Measurements from ENCODE around the gene MARK3.
"Not testable (repeated sequence)": the region's sequence is repeated elsewhere in the genome, so short reads cannot be mapped to it uniquely, and the experiment has no call there.

The MARK3 gene

GRCh38 chr14:103385152-103385928, at the start of gene MARK3:
TSS of gene MARK3 (plus strand) at chr14:103385415. CDS start at chr14:103386030, 615 bp downstream.
- peak; percentile 93 for DNase-seq

GRCh38 chr14:103336191-103336590, 49.0 kb upstream of the MARK3 start:
- DNase-seq: no peak

- DNase-seq: no peak
Observed at GRCh38 chr14:103337794-103338193, 47.4 kb upstream of the MARK3 start.

GRCh38 chr14:103339561-103339960, 45.7 kb upstream of the MARK3 start:
- no peak for DNase-seq

DNA sequence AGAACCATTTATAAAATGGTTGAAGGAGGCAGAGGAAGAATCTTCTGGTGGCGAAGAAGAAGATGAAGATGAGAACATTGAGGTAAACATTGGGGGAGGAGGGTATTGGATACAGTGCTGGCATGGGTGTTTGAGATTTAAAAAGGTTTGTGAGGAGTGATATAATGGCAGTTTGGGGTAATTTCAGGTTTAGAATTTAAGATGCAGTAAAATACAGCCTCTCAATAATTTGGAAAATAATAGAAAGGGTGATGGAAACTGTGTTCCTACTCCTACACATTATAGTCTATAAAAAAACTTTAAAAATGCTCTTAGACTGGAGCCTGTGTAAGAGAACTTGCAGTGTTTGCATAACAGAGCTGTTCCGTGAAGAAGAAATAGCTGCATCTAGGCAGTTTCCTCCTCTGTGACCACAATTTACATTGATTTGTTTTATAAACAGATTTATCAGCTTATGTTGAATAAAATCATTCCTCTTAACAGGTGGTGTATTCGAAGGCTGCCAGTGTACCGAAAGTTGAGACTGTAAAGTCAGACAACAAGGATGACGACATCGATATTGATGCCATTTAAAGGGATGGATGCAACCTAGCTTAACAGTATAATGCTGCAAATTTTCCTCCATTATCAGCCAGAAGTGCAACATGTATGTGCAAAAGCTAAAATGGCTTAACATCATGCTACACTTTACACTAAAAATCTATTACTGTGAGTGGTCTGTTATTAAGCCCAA, 44.6 kb upstream of the MARK3 start:
- DNase-seq: no peak

DNA sequence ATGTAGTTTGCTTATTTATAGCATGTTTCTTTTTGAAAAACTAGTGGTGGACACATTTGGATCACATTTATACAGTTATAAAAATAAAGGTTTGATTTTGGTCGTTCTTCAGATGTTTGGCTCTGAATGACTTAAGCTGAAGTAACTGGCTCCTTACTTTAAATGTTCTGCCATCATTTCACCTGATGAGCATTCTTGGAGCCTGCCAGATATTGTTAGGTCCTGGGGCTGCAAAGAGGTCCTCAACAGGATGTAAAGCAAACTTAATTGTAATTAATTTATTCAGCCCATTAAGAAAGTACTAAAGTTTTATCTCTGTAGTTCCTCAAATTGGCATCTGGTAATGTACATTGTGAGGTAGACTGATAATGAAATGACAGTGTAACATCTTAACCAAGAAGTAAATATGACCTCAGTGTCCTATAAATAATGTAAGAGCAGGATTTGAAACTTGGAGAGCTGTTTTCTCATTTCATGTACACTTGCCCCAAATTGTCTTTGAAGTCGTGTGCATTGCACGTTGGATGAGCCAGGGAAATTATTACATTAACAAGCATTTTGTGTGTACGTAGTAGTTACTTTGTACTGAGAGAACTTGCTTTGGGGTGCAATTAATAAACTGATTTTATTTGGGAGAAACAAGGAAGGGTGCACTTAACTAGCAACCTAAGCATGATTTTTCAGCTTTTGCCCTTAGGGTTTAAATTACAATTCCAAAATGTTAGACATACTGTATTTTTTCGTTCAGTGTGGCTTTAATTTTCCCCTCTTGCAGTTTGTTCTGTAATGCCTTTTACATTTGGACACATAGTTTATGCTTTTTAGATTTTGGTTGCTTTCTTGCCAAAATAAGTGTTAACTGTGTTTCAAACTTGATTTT, 43.7 kb upstream of the MARK3 start:
- no peak for DNase-seq

- DNase-seq: no peak
Observed at GRCh38 chr14:103343164-103343879, 41.9 kb upstream of the MARK3 start.

GRCh38 chr14:103343905-103344797, 41.1 kb upstream of the MARK3 start:
- no peak for DNase-seq

DNA sequence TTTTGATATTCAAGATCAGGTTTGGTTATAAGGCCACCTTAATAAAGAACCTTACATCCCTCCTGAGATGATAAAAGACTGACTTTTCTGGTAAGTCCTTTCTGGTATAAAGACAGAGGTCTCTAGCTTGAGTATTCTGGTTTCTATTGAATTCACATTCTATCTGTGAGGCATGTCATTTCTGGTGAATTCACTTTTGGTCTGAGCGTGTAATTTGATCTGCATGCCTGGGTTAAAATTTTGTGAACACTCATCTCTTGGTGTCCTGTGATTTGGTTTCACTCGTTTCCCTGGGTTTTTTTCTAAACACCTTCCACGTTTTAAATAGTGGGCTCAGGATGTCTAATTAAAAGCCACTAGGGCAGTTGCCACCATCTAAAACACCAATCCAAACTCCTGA, 38.9 kb upstream of the MARK3 start:
- DNase-seq: no peak

DNA sequence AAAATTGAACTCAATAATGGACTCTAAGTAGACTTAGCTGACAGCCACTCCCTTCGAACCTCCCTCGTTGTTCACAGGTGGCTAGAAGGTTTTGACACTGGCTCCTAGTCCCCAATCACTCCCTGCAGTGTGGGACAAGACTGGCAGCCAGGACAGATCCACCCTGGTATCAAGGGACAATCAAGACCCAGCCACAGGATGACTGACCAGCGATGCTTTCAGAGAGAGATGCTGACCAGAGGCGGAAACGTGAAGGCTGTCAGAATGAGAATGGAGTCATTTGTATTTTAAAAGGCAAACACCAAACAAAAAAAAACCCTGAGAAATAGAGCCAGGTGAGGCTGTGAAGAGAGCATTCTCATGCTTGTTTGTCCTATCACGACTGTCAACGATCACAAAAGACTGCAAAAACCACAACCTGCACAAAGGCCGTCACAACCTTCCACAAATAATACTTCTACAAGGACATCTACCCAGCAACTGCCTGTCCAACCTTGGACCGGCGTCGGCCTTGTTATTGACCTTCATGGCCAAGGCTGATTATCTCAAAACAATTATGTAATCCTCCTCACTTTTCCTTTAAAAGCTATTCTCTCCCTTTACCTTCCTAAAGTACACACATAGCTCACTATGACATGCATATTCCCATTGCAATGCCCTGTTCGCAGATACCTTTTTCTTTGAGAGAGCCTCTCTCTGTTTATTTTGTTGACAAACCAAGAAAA, 38.0 kb upstream of the MARK3 start:
- DNase-seq: no peak

DNA sequence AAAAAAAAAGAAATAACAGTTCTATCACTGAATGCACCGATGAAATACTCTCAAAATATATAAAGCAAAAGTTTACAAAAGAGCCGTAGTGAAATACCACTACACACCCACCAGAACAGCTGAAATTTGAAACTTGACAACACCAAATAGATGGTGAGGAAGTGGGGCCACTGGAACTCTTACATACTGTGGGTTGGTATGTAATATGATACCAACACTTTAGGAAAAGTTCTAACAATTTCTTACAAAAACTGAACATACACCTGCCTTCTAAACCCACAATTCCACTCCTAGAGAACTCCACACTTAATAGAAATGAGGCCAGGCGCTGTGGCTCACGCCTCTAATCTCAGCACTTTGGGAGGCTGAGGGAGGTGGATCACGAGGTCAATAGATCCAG, 37.1 kb upstream of the MARK3 start:
- DNase-seq: no peak

DNA sequence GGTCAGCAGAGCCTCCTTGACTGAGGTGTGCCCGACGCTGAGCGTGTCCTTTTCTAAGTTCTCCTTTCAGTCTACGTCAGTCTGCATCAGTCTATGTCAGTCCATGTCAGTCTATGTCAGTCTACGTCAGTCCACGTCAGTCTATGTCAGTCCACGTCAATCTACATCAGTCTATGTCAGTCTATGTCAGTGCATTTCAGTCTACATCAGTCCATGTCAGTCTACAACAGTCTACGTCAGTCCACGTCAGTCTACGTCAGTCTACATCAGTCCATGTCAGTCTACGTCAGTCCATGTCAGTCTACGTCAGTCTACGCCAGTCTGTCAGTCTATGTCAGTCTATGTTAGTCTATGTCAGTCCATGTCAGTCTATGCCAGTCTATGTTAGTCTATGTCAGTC, 35.2 kb upstream of the MARK3 start:
- no peak for DNase-seq

GRCh38 chr14:103353362-103353761, 31.9 kb upstream of the MARK3 start:
- no peak for DNase-seq

DNA sequence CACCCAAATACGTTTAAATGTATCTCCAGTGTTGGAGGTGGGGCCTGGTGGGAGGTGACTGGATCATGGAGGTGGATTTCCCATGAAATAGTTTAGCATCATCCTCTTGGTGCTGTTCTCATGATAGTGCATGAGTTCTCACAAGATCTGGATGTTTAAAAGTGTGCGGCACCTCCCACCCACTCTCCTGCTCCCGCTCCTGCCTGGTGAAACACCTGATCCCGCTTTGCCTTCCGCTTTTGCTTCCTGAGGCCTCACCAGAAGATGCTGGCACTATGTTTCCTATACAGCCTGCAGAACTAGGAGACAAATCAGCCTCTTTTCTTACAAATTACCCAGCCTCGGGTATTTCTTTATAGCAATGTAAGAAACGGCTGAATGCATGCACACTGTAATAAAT, 31.1 kb upstream of the MARK3 start:
- DNase-seq: no peak

- DNase-seq: no peak
Observed at GRCh38 chr14:103356024-103356682, 29.1 kb upstream of the MARK3 start.

DNA sequence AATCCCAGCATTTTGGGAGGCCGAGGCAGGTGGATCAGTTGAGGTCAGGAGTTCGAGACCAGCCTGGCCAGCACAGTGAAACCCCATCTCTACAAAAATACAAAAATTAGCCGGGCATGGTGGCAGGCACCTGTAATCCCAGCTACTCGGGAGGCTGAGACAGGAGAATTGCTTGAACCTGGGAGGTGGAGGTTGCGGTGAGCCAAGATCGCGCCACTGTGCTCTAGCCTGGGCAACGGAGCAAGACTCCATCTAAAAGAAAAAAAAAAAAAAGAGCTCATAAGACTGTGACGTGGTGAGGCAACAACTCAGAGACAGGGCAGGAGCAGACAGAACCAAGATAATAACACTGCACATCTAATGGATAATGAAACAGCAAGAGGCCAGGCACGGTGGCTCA, 27.7 kb upstream of the MARK3 start:
- not testable (repeated sequence) for DNase-seq

- no peak for DNase-seq
Observed at GRCh38 chr14:103360548-103360947, 24.7 kb upstream of the MARK3 start.

DNA sequence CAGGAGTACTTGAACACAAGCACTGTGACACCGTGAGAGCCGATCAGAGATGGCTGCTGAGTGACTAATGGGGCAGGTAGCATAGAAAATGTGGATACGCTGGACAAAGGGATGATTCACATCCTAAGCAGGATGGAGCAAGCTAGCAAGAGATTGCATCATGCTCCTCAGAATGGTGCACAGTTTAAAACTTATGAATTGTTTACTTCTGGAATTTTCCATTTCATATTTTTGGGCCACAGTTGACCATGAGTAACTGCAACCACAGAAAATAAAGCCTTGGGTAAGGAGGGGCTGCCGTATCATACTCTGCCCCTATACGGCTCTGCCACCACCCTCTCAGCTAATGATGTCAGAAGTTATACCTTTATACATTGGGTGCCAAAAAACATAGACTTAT, 23.3 kb upstream of the MARK3 start:
- no peak for DNase-seq

GRCh38 chr14:103362780-103363179, 22.4 kb upstream of the MARK3 start:
- DNase-seq: no peak

GRCh38 chr14:103366741-103367140, 18.5 kb upstream of the MARK3 start:
- no peak for DNase-seq
